Heart right ventricle (tissue), 16 donors: ENCODE results near the gene POLA1. TPM values are rescaled to one million over a fixed set of nuclear protein-coding genes. Genes with fewer than 3 reads are reported as not detected.

Experiments used
- ATAC-seq, 8 donors: fragments of 200-7000 bp; cut with Tn5 transposase; one replicate each; pipeline ENCODE4 v1.9.1; 2020; ENCODE audit warnings: mild to moderate bottlenecking in 8 of 8, moderate library complexity in 8 of 8, moderate number of reproducible peaks in 1 of 8
- DNase-seq, 2 donors: peaks; one replicate each; pipeline ENCODE4 v3.0.0-alpha.2; 2020
- H3K27ac ChIP-seq, 10 donors: fragments of 200-600 bp; sonication (generic) in 2 of 10; one replicate each; pipeline versions ENCODE4 v1.5.0 to v1.8.0; 2020 to 2022; ENCODE audit warnings: mild to moderate bottlenecking in 3 of 10
- H3K27me3 ChIP-seq, 7 donors: fragments of 200-600 bp; one replicate each; pipeline ENCODE4 v1.8.0; 2021 to 2022; ENCODE audit warnings: mild to moderate bottlenecking in 2 of 7
- H3K36me3 ChIP-seq, 9 donors: fragments of 200-600 bp; sonication (generic) in 1 of 9; one replicate each; pipeline versions ENCODE4 v1.5.0 to v1.8.0; 2020 to 2022; ENCODE audit warnings: mild to moderate bottlenecking in 2 of 9
- H3K4me1 ChIP-seq, 9 donors: fragments of 200-600 bp; sonication (generic) in 1 of 9; one replicate each; pipeline versions ENCODE4 v1.5.0 to v1.8.0; 2020 to 2022; ENCODE audit warnings: mild to moderate bottlenecking in 4 of 9
- H3K4me3 ChIP-seq, 10 donors: fragments of 200-600 bp; sonication (generic) in 2 of 10; one replicate each; pipeline versions ENCODE4 v1.5.0 to v1.8.0; 2020 to 2022; ENCODE audit warnings: mild to moderate bottlenecking in 7 of 10, moderate library complexity in 2 of 10
- H3K9me3 ChIP-seq, 11 donors: fragments of 200-600 bp in 10 of 11; sonication (generic) in 2 of 11; one replicate each; pipeline versions ENCODE4 v1.5.0 to v1.8.0; 2013 to 2022; ENCODE audit warnings: mild to moderate bottlenecking in 2 of 11, control low read depth in 1 of 11, moderate library complexity in 1 of 11
- WGBS, 2 donors: extraction: QIAGEN DNeasy Blood & Tissue Kit; methylation state at CpG; one replicate each; pipeline ENCODE4 v1.1.7; 2013; ENCODE audit warnings: inconsistent platforms in 1 of 2; 5-methylcytosine and 5-hydroxymethylcytosine counted together
- intact Hi-C, 10 donors: fragments of 100-400 bp; cut with DNase I; formaldehyde crosslinking; loops; one replicate each; pipeline versions ENCODE4 v1.11.1 to v1.14.2; 2022
- polyA plus RNA-seq, 2 donors: library from polyadenylated mRNA; stranded (reverse); fragments of 200-250 nt; gene quantifications; one replicate each; pipeline ENCODE4 v1.2.3, GENCODE V29; 2013
- total RNA-seq, 10 donors: library from RNA; stranded (reverse); fragmentation: NEBNext Ultra II Directional in 3 of 10; extraction: Animal tissue kit (Norgen Biotek cat#: 25700) in 3 of 10; gene quantifications; one replicate each; pipeline versions ENCODE4 v1.2.1 to v1.2.4, GENCODE V29; 2021 to 2023
- TF ChIP-seq, protein P1 (sequence below), 9 donors: fragments of 200-600 bp; sonication (generic) in 2 of 9; IDR thresholded peaks; one replicate each; pipeline versions ENCODE4 v1.5.0 to v1.8.0; 2021 to 2022; ENCODE audit warnings: antibody characterized with exemption in 9 of 9, mild to moderate bottlenecking in 5 of 9, moderate library complexity in 1 of 9
- donor health status: Arrhythmogenic right ventricular cardiomyopathy.
- donor health status: ischemic (EF 13 %, LVEDD 7.1; RV severe dilation, severe dysfunction).
- donor health status: healthy with polysubstance abuse.
- donor health status: DM: no; HTN: yes; CAD: no.
- donor health status: DM: no; HTN: no; CAD: no.
- donor health status: ischemic (EF 25% LVEDD 6.9; RV normal size, moderate dysfunction).
- donor health status: ischemic (EF 25% LVEDD 5.7; RV mildly dilated, moderate dysfunction).
- donor health status: healthy.
- donor health status: DM: yes; HTN: yes; CAD: no.
- donor health status: Ischemic cardiomyopathy.
- donor health status: ischemic (EF 35%, LVEDD 5.7; RV mildly dilated, moderate dysfunction).
- donor health status: nonischemic (EF 11% LVEDD 7.7; RV severe dilation, severe dysfunction).
- donor health status: DM: yes; HTN: yes; CAD: no.
- donor health status: PGD.
- donor health status: ischemic (EF 29% LVEDD 5.4; RV normal size, mild dysfunction).
- donor health status: nonischemic (EF 23%, LVEDD 6.1; RV moderate dilation, normal function).

Gene POLA1
- total and polyA plus RNA-seq, 12 donors: 2.6 to 8.5 (median 6.1) TPM

DNA sequence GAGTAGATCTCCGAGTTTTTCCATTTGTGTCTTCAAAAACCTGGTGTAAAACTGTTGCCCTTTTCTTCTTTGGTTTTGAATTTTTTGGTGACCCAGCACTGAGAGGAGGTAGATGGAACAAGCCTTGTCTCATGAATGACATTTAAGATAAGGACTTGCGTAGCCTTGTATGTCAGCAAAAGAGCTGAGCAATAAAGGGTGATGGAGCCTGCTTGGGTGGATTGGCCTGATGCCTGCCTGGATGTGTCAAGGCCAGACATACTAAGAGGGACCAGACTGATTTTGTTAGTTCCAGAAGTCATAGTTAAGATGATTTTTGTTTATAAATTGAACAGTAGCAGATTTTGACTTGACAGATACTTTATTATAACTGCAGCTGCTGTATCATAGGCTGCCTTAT is 134.9 kb downstream of the POLA1 start:
- Histone ChIP-seq H3K4me3 (no peak overlapping the region), H3K36me3 (peaks cover 0 to 31% (median 0%) of the 10 kb centered on the region in 9 donors), H3K27ac (no peak overlapping the region), H3K27me3 (peaks cover 0 to 5% (median 0%) of the 10 kb centered on the region in 7 donors), H3K4me1 (no peaks in the 10 kb centered on the region), H3K9me3 (no peaks in the 10 kb centered on the region)
- 79 to 83% methylated on average over 2 of the region's 2 CpGs for WGBS, 2 donors
- TF ChIP-seq, protein P1, sequence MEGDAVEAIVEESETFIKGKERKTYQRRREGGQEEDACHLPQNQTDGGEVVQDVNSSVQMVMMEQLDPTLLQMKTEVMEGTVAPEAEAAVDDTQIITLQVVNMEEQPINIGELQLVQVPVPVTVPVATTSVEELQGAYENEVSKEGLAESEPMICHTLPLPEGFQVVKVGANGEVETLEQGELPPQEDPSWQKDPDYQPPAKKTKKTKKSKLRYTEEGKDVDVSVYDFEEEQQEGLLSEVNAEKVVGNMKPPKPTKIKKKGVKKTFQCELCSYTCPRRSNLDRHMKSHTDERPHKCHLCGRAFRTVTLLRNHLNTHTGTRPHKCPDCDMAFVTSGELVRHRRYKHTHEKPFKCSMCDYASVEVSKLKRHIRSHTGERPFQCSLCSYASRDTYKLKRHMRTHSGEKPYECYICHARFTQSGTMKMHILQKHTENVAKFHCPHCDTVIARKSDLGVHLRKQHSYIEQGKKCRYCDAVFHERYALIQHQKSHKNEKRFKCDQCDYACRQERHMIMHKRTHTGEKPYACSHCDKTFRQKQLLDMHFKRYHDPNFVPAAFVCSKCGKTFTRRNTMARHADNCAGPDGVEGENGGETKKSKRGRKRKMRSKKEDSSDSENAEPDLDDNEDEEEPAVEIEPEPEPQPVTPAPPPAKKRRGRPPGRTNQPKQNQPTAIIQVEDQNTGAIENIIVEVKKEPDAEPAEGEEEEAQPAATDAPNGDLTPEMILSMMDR (IDR thresholded peaks at IDR 0.05): no peak
- DNase-seq (no peak), ATAC-seq (peak in 3 of 8 donors; percentile 48 to 61 (median 55))
- intact Hi-C loops: no loop called here

DNA sequence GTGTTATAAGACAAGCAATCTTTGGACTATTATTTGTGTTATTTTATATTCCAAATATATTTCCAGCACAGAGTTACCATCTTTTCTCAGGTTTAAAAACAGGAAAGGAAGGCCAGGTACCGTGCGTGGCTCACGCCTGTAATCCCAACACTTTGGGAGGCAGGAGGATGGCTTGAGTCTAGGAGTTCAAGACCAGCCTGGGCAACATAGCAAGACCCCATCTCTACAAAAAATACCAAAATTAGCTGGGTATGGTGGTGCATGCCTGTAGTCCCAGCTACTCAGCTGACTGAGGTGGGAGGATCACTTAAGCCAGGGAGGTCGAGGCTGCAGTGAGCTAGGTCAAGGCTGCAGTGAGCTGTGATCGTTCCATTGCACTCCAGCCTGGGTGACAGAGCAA is 140.0 kb downstream of the POLA1 start:
- Histone ChIP-seq H3K27me3 (peaks cover 0 to 14% (median 0%) of the 10 kb centered on the region in 7 donors), H3K27ac (no peak overlapping the region), H3K9me3 (no peaks in the 10 kb centered on the region), H3K36me3 (peaks cover 0 to 5% (median 0%) of the 10 kb centered on the region in 9 donors), H3K4me1 (peaks cover 0 to 5% (median 0%) of the 10 kb centered on the region in 9 donors), H3K4me3 (no peak overlapping the region)
- TF ChIP-seq, protein P1 (IDR thresholded peaks at IDR 0.05): no peak
- DNase-seq (no peak), ATAC-seq (no peak)
- intact Hi-C loops: no loop called here
- 95 to 97% methylated on average over 5 of the region's 5 CpGs for WGBS, 2 donors

DNA sequence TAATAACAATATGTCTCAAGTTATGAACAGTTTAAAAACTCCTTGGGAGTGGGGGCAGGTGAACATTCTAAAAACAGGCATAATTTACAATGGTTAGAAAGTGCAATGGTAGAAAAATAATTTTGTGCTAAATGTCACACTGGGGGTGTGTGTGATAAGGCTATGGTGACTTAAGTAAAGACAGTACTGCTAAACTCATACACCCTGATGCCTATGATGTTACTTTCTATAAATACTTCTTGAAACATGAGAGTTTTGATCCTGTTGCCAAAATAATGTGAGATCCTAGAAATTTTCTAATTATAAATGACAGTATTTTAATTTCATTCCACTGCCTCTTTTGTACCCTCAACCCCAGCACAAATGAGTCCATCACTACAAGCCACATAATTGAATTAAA is 144.2 kb downstream of the POLA1 start:
- Histone ChIP-seq H3K36me3 (peaks cover 0 to 14% (median 0%) of the 10 kb centered on the region in 9 donors), H3K4me1 (peaks cover 0 to 7% (median 0%) of the 10 kb centered on the region in 9 donors), H3K4me3 (no peak overlapping the region), H3K9me3 (no peaks in the 10 kb centered on the region), H3K27ac (no peak overlapping the region), H3K27me3 (peaks cover 0 to 32% (median 0%) of the 10 kb centered on the region in 7 donors)
- intact Hi-C loops: loop anchor here in 5 of 10 donors (1.0 to 5.0 kb wide), 3 partner anchors 304 to 307 kb away; no protein-coding TSS in a partner anchor
- TF ChIP-seq, protein P1 (IDR thresholded peaks at IDR 0.05): no peak
- no peak for ATAC-seq
- no peak for DNase-seq

DNA sequence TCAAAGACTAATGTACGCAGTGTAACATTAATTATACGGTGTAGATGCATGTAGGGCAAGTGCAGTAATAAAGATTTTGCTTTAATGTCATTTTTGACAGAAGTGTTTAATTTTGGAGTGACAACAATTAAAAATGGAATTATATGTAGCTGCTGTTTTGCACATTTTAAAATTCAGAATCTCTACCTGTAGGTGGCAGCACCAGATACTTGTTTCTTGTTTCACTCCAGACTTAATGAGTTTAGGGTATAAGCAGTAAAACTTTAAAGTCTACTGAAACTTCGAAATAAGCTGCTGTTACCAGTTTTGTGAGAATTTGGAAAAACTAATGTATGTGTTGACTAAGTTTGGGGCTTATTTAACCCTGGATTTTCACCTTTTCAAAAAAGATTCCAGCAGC is 144.9 kb downstream of the POLA1 start:
- Histone ChIP-seq H3K36me3 (peaks cover 0 to 14% (median 0%) of the 10 kb centered on the region in 9 donors), H3K27ac (no peak overlapping the region), H3K4me3 (no peak overlapping the region), H3K4me1 (peaks cover 0 to 7% (median 0%) of the 10 kb centered on the region in 9 donors), H3K9me3 (no peaks in the 10 kb centered on the region), H3K27me3 (peaks cover 0 to 35% (median 0%) of the 10 kb centered on the region in 7 donors)
- intact Hi-C loops: loop anchor here in 5 of 10 donors (1.0 to 5.0 kb wide), 3 partner anchors 304 to 306 kb away; no protein-coding TSS in a partner anchor
- TF ChIP-seq, protein P1 (IDR thresholded peaks at IDR 0.05): peak; percentile 15 to 66 (median 56)
- WGBS, 2 donors: 55 to 62% methylated on average over 3 of the region's 3 CpGs
- peak in 1 of 2 donors; percentile 4 for DNase-seq
- no peak for ATAC-seq
